Hepatocyte (in vitro differentiated cells): ENCODE results near the gene RAB33B. TPM values are rescaled to one million over a fixed set of nuclear protein-coding genes. Genes with fewer than 3 reads are reported as not detected.

Experiments used
- DNase-seq: peaks from one replicate; pipeline ENCODE4 v3.0.0-alpha.2; 2016; ENCODE audit warnings: low spot score
- H2AFZ ChIP-seq: fragments of 200-600 bp; sonication (generic); 2 replicates; pipeline ENCODE4 v1.6.0; 2016; ENCODE audit warnings: antibody characterized with exemption, mild to moderate bottlenecking
- H3K27ac ChIP-seq: fragments of 200-600 bp; sonication (generic); 2 replicates; pipeline ENCODE4 v1.5.1; 2016; ENCODE audit warnings: mild to moderate bottlenecking
- H3K27me3 ChIP-seq: fragments of 200-600 bp; sonication (generic); 2 replicates; pipeline ENCODE4 v1.6.1; 2016
- H3K36me3 ChIP-seq: fragments of 200-600 bp; sonication (generic); replicated peaks from 2 replicates; pipeline ENCODE4 v1.5.1; 2016; ENCODE audit warnings: low read depth; ENCODE audit not compliant: insufficient read depth
- H3K4me1 ChIP-seq: fragments of 200-600 bp; sonication (generic); 2 replicates; pipeline ENCODE4 v1.5.1; 2016; ENCODE audit warnings: mild to moderate bottlenecking, moderate library complexity; ENCODE audit not compliant: insufficient read depth
- H3K4me2 ChIP-seq: fragments of 200-600 bp; sonication (generic); 2 replicates; pipeline ENCODE4 v1.6.0; 2016
- H3K4me3 ChIP-seq: fragments of 200-600 bp; sonication (generic); 2 replicates; pipeline ENCODE4 v1.5.1; 2016; ENCODE audit warnings: mild to moderate bottlenecking
- H3K79me2 ChIP-seq: fragments of 200-600 bp; sonication (generic); 2 replicates; pipeline ENCODE4 v1.6.0; 2017; ENCODE audit warnings: mild to moderate bottlenecking
- H3K9me2 ChIP-seq: fragments of 200-600 bp; sonication (generic); replicated peaks from 2 replicates; pipeline ENCODE4 v1.6.0; 2017; ENCODE audit warnings: mild to moderate bottlenecking; ENCODE audit not compliant: insufficient read depth
- H3K9me3 ChIP-seq: fragments of 200-600 bp; sonication (generic); 2 replicates; pipeline ENCODE4 v1.5.1; 2016; ENCODE audit warnings: low read depth, mild to moderate bottlenecking
- H4K20me1 ChIP-seq: fragments of 200-600 bp; sonication (generic); 2 replicates; pipeline ENCODE4 v1.6.0; 2016; ENCODE audit warnings: mild to moderate bottlenecking; ENCODE audit not compliant: insufficient read depth, poor library complexity, severe bottlenecking
- EZH2 ChIP-seq: fragments of 200-600 bp; sonication (generic); IDR thresholded peaks from 2 replicates; pipeline ENCODE4 v1.6.1; 2016; ENCODE audit warnings: antibody characterized with exemption, mild to moderate bottlenecking, borderline replicate concordance
- EZH2phosphoT487 ChIP-seq: fragments of 200-600 bp; sonication (generic); IDR thresholded peaks from one replicate; pipeline ENCODE4 v1.6.1; 2018; ENCODE audit warnings: antibody characterized with exemption, mild to moderate bottlenecking, low read depth, moderate library complexity; ENCODE audit not compliant: unreplicated experiment, severe bottlenecking
- WGBS: methylation state at CpG from one replicate; pipeline ENCODE4 v1.1.6; 2016; ENCODE audit warnings: low lambda C conversion rate; ENCODE audit errors: missing lambda C conversion rate; 5-methylcytosine and 5-hydroxymethylcytosine counted together
- polyA plus RNA-seq: library from polyadenylated mRNA; unstranded; fragments of >200 nt; fragmentation: Nextera tagmentation; extraction: Ambion mirVana; gene quantifications from 2 replicates; pipeline ENCODE4 v1.2.1, GENCODE V29; 2016
- total RNA-seq: library from RNA; depleted of rRNA; stranded (reverse); fragments of >200 nt; gene quantifications from 2 replicates; pipeline ENCODE4 v1.2.3, GENCODE V29; 2014
- TF ChIP-seq, protein P1 (sequence below): fragments of 200-600 bp; sonication (generic); IDR thresholded peaks from 2 replicates; pipeline ENCODE4 v1.5.1; 2016; ENCODE audit warnings: antibody characterized with exemption, mild to moderate bottlenecking; ENCODE audit not compliant: poor library complexity

RAB33B gene
- total and polyA plus RNA-seq, 2 experiments from 2014 or later = 4.5 to 13.5 TPM

DNA sequence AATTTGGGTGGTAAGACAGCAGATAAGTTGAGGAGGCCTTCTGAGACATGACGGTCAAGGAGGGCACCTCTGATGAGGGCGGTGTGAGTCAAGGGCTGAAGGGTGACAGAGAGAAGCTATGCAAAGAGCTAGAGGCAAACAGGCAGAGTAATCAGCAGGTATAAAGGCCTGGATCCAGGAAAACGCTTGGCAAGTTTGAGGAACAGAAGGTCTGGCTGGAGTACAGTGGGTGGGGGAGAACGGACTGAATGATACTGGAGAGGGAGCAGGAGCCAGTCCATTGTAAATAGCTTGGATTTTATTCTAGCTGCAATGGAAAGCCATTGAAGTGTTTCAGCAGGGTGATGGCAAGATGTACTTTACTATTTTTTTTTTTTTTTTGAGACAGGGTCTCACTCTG, 39.3 kb downstream of the RAB33B start:
- no peaks in the 10 kb centered on the region for H3K27me3 ChIP-seq
- no peaks in the 10 kb centered on the region for H3K9me3 ChIP-seq
- TF ChIP-seq EZH2phosphoT487 = no peak
- TF ChIP-seq, protein P1, sequence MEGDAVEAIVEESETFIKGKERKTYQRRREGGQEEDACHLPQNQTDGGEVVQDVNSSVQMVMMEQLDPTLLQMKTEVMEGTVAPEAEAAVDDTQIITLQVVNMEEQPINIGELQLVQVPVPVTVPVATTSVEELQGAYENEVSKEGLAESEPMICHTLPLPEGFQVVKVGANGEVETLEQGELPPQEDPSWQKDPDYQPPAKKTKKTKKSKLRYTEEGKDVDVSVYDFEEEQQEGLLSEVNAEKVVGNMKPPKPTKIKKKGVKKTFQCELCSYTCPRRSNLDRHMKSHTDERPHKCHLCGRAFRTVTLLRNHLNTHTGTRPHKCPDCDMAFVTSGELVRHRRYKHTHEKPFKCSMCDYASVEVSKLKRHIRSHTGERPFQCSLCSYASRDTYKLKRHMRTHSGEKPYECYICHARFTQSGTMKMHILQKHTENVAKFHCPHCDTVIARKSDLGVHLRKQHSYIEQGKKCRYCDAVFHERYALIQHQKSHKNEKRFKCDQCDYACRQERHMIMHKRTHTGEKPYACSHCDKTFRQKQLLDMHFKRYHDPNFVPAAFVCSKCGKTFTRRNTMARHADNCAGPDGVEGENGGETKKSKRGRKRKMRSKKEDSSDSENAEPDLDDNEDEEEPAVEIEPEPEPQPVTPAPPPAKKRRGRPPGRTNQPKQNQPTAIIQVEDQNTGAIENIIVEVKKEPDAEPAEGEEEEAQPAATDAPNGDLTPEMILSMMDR = no peak
- no peak overlapping the region for H3K4me3 ChIP-seq
- H2AFZ ChIP-seq = no peak overlapping the region
- 81% methylated on average over 4 of the region's 4 CpGs for WGBS
- H3K79me2 ChIP-seq = no peaks in the 10 kb centered on the region
- no peak for DNase-seq
- no peak overlapping the region for H3K4me2 ChIP-seq
- H3K9me2 ChIP-seq = no peaks in the 10 kb centered on the region
- H3K36me3 ChIP-seq = no peaks in the 10 kb centered on the region
- no peaks in the 10 kb centered on the region for H3K4me1 ChIP-seq
- no peaks in the 10 kb centered on the region for H4K20me1 ChIP-seq
- H3K27ac ChIP-seq = no peak overlapping the region

DNA sequence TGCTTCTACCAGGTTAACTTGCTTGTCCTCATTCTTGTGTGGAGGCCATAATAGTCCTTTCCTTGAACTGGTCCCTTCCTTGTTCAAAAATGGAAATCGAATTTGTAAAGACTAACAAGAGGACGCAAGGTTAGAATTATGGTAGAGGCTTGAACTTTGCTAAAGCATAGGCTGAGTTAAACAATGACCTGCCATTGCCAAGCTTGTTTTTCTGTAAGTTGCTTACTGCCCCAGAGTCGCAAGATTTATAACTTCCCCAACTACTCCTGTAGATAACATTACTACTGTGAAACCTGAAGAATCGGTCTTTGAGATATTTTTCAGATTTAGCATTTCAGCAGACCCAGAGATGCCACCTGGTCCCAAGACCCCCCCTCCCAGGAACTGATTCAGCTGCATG, 45.3 kb downstream of the RAB33B start:
- Histone ChIP-seq H3K27ac (no peak overlapping the region), H3K36me3 (no peaks in the 10 kb centered on the region), H3K27me3 (no peaks in the 10 kb centered on the region), H3K79me2 (no peaks in the 10 kb centered on the region), H4K20me1 (no peaks in the 10 kb centered on the region), H3K9me2 (no peaks in the 10 kb centered on the region), H3K9me3 (no peaks in the 10 kb centered on the region), H3K4me2 (no peak overlapping the region), H3K4me3 (no peak overlapping the region), H2AFZ (no peak overlapping the region), H3K4me1 (no peaks in the 10 kb centered on the region)
- 76% methylated on average over 4 of the region's 4 CpGs for WGBS
- TF ChIP-seq EZH2phosphoT487 (no peak), EZH2 (no peak)
- TF ChIP-seq, protein P1 = no peak
- DNase-seq = no peak

DNA sequence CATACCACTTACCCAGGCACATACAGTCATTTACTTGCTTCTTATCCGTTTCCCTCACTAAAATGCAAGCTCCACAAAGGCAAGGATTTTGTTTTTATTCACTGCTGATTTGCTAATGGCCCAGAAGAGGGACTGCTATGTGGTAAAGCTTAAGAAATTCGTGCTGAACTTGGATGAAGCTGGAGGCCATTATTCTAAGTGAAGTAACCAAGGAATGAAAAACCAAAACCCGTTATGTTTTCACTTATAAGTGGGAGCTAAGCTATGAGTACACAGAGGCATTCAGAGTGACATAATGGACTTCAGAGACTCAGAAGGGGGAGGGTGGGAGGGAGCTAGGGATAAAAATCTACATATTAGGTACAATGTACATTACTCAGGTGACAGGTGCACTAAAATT, 47.2 kb downstream of the RAB33B start:
- H2AFZ ChIP-seq = no peak overlapping the region
- DNase-seq = no peak

More for the DNA sequence above, 47.2 kb downstream of the RAB33B start:
- TF ChIP-seq, protein P1 = no peak
- TF ChIP-seq EZH2phosphoT487 (no peak), EZH2 (no peak)
- Histone ChIP-seq H3K79me2 (no peaks in the 10 kb centered on the region), H3K27ac (no peak overlapping the region), H3K9me3 (no peaks in the 10 kb centered on the region), H3K27me3 (no peaks in the 10 kb centered on the region), H3K36me3 (no peaks in the 10 kb centered on the region), H3K9me2 (no peaks in the 10 kb centered on the region), H3K4me2 (no peak overlapping the region), H3K4me1 (no peaks in the 10 kb centered on the region), H4K20me1 (no peaks in the 10 kb centered on the region), H3K4me3 (no peak overlapping the region)
- 45% methylated on average over 3 of the region's 3 CpGs for WGBS
